ENCODE results near the gene ATP8B3. TPM values are rescaled to one million over a fixed set of nuclear protein-coding genes. Genes with fewer than 3 reads are reported as not detected.

ATP8B3 gene
- polyA plus RNA-seq (2012; ENCODE audit: insufficient read length, low read depth), result 1.4 TPM

- TF ChIP-seq POLR2AphosphoS5 (IDR thresholded peaks at IDR 0.05; ENCODE audit: low read depth, low read length), result no peak
- TF ChIP-seq FOXP2 (optimal IDR thresholded peaks at IDR 0.05; ENCODE audit: borderline replicate concordance, extremely low read depth, extremely low read length, insufficient read depth), result no peak
- no peak for TF ChIP-seq REST (IDR thresholded peaks at IDR 0.05; ENCODE audit: insufficient read depth in 1 of 2, low read depth in 2 of 2, low read length in 2 of 2)
- no peak for TF ChIP-seq TAF1 (IDR thresholded peaks at IDR 0.05; ENCODE audit: borderline replicate concordance, insufficient read depth, low read length)
- no peak for TF ChIP-seq SIN3A (IDR thresholded peaks at IDR 0.05; ENCODE audit: borderline replicate concordance, insufficient read depth, low read length)
Observed at GRCh38 chr19:1811942-1812425, at the start of gene ATP8B3. ATP8B3 (minus strand) TSS chr19:1812276; CDS start chr19:1811736, 540 bp downstream.

DNA sequence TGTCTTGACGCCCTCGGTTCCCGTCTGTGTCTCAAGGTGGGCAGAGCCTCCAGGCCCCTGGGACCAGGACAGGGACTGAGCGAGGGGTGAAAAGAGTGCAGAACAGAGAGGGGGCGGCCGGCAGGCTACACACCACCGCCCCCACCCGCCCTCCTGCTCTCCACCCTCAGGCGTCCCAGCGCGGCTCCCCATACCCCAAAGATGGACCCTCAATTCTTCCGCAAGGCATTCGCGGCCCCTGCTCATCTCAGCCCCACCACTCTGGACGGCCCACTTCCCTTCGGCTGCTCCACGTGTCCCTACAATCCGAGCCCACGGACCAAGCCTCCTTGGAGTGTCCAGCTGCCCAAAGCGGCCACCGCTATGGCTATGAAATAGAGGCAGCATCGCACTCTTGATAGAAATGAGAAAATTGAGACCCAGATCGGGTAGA, 49.5 kb upstream of the ATP8B3 start:
- TF ChIP-seq TAF1 (IDR thresholded peaks at IDR 0.05; ENCODE audit: borderline replicate concordance, insufficient read depth, low read length) (no peak), POLR2AphosphoS5 (IDR thresholded peaks at IDR 0.05; ENCODE audit: low read depth, low read length) (0 out of 2 replicates have a peak, but pooled peaks have one; percentile 21)

DNA sequence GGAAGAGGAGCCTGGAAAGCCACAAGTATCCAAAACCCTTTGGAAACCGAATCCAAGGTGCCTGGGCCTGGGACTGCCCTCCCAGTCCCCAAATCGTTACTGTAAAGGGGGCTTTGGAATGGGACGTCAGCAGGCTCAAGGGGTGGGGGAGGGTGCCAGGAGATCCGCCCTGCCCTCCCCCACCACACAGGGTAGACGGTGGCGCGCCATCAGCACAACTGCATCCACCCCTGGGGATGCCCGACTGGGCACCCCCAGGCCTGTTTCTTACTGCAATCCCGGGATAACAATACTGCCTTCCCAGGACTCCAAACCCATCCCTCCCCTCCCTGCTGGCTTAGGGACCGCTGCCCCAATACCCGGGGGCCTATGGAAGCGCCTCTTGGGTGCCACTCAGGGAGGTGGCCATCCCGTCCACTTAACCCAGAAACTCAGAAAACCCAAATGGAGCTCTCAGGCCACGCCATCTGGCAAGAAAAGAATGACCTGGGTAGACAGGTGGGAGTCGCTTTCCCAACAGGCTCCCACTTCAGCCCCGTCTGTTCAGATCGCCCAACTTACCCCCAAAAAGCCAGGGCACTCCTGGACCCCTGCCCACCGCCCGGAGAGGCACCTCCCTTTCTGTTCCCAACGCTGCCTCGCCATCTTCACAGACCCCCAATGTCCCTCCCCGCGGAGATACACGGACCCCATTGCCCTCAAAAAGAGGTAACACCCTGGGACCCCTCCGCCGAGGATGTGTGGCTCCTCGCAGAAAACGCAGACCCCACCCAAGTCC, 48.9 kb upstream of the ATP8B3 start:
- TF ChIP-seq SIN3A (IDR thresholded peaks at IDR 0.05; ENCODE audit: borderline replicate concordance, insufficient read depth, low read length) (no peak), REST (IDR thresholded peaks at IDR 0.05; ENCODE audit: insufficient read depth in 1 of 2, low read depth in 2 of 2, low read length in 2 of 2) (no peak), POLR2AphosphoS5 (IDR thresholded peaks at IDR 0.05; ENCODE audit: low read depth, low read length) (no peak), FOXP2 (optimal IDR thresholded peaks at IDR 0.05; ENCODE audit: borderline replicate concordance, extremely low read depth, extremely low read length, insufficient read depth) (no peak), TAF1 (IDR thresholded peaks at IDR 0.05; ENCODE audit: borderline replicate concordance, insufficient read depth, low read length) (no peak)

DNA sequence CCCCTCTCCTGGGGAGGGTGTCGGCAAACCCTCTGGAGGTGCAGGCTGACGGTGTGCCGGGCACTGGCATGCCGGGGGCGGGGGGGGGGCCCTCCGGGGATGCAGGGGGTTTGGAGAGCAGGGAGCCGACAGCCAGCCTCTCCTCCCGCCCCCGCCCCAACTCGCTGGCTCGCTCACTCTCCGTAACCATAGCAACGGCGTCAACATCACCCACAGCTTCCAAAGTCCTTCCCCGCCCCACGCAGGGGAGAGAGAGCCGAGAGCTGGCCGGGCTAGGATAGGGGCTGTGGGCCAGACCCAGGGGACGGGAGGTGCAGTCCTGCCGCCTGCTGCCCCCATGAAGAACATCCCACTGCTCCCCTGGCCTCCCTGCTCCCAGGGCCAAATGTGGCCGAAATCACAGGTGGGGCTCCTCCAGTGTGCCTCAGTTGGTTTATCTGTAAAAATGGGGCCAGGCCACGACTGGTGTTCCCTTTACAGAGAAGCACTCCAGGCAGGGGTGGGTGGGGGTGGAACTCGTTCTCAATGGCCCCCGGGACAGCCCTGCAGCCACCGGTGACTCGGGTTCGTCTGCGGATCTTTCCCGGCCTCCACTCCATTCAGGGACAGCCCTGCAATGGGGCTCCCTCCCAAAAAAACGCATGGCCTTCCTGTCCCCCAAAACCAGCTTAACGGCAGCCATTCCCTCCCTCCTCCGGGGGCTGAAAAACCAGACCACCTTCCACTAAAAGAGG, 48.1 kb upstream of the ATP8B3 start:
- TF ChIP-seq TAF1 (IDR thresholded peaks at IDR 0.05; ENCODE audit: borderline replicate concordance, insufficient read depth, low read length) (no peak), REST (IDR thresholded peaks at IDR 0.05; ENCODE audit: insufficient read depth in 1 of 2, low read depth in 2 of 2, low read length in 2 of 2) (no peak), POLR2AphosphoS5 (IDR thresholded peaks at IDR 0.05; ENCODE audit: low read depth, low read length) (no peak), SIN3A (IDR thresholded peaks at IDR 0.05; ENCODE audit: borderline replicate concordance, insufficient read depth, low read length) (no peak), FOXP2 (optimal IDR thresholded peaks at IDR 0.05; ENCODE audit: borderline replicate concordance, extremely low read depth, extremely low read length, insufficient read depth) (no peak)

DNA sequence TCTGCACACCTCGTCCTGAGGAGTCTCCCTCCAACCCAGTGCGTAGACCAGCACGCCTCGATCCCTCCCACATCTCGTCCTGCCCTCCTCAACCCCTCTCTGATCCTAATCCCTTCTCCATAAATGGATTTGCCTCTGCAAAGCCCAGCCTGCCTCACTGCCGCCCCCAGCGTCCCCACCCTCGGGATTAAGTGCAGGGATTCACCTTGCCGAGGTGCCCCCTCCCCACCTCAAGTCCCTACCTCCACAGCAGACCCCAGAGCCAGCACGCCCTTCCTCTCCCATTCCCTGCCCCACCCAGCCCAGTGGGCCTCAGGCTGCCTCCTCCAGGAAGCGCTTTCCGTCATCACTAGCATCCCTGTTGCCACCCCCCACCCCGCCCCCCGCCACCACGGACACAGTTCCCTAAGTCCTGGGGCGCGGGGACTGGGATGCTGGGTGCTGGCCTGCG, 47.3 kb upstream of the ATP8B3 start:
- TF ChIP-seq TAF1 (IDR thresholded peaks at IDR 0.05; ENCODE audit: borderline replicate concordance, insufficient read depth, low read length) (no peak), REST (IDR thresholded peaks at IDR 0.05; ENCODE audit: insufficient read depth in 1 of 2, low read depth in 2 of 2, low read length in 2 of 2) (no peak), FOXP2 (optimal IDR thresholded peaks at IDR 0.05; ENCODE audit: borderline replicate concordance, extremely low read depth, extremely low read length, insufficient read depth) (no peak), POLR2AphosphoS5 (IDR thresholded peaks at IDR 0.05; ENCODE audit: low read depth, low read length) (no peak), SIN3A (IDR thresholded peaks at IDR 0.05; ENCODE audit: borderline replicate concordance, insufficient read depth, low read length) (no peak)
